ENCODE data around the gene SMPD4.
"Not testable (repeated sequence)": the region's sequence is repeated elsewhere in the genome, so short reads cannot be mapped to it uniquely, and the experiment has no call there.

Gene SMPD4

GRCh38 chr2:130181325-130181879, at the start of gene SMPD4:
Gene SMPD4, minus strand, starts transcription at chr2:130181602. Its CDS starts 5,010 bp downstream, at chr2:130176592.
- peak; percentile 98 for DNase-seq

DNA sequence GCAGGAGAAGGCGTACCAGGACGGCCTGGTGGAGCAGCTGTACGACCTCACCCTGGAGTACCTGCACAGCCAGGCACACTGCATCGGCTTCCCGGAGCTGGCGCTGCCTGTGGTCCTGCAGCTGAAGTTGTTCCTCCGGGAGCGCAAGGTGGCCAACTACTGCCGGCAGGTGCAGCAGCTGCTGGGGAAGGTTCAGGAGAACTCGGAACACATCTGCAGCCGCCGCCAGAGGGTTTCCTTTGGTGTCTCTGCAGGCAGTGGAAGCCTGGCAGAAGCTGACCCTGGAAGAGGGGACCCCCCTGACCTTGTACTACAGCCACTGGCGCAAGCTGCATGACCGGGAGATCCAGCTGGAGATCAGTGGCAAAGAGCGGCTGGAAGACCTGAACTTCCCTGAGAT, 49.5 kb upstream of the SMPD4 start:
- DNase-seq, result not testable (repeated sequence)

- DNase-seq, result not testable (repeated sequence)
Observed at GRCh38 chr2:130230376-130230775, 49.0 kb upstream of the SMPD4 start.

- DNase-seq, result peak; percentile 28
Observed at GRCh38 chr2:130229161-130229510, 47.7 kb upstream of the SMPD4 start.

DNA sequence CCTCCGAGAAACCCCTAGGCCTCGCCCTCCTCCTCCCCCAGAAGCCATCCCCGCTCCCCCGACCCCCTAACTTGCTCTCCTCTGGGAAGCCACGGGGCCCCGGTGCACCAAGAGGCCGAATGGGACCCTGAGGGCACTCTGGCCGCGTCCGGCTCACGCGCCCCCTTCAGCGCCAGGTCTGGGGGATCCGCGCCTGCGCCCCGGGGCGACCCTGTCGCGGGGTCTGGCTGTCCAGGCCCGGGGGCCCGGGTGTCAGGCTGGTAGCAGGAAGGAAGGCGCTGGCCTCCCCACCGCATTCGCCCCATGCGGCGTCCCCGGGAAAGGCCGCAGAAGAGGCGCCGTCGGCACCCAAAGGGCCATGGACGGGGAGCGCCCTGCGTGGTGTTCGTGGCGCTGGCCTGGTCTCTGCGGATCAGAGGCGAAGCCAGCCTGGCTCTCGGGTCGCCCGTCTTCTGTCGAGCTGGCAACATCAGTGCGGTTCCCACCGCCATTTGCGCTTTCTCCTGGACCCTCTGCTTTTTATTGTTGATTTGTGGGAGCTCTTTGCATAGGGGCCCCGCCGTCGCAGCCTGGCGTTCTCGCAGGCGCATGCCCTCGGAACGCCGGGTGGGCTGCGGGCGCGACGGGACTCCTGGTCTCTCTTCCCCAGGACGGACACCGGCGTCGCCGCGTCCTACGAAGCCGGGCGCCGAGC, 47.2 kb upstream of the SMPD4 start:
- not testable (repeated sequence) for DNase-seq

DNA sequence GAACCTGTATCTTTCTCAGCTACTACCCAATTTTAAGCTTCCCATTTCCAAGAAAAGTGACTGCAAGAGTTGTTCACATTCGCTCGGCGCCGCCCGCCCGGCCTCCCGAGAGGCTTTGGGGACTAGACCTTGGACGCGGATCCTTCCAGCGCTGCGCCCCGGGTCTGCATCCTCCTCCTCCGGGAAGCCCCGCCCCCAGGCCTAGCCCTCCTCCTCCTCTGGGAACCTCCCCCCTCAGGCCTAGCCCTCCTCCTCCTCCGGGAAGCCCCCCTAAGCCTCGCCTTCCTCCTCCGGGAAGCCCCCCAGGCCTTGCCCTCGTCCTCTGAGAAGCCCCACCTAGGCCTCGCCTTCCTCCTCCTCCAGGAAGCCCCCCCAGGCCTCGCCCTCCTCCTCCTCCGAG, 46.6 kb upstream of the SMPD4 start:
- not testable (repeated sequence) for DNase-seq

DNA sequence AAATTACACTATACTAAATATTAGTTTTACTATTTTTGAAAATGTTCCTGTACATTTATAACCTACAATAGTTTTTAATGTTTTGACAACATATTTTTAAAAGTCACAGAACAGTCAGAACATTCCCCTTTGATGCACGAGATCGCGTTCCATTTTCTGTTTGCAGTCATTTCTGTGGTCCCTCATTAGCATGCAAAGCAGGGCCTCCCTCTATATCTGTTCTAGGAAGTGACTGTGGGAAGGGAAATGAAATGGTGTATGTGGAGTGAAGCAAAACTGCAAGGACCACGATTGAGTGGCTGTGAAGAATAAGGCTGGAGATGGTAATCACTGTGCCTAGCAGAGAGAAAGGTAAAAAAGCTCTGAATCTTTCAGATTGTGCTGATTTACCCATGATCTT, 41.1 kb upstream of the SMPD4 start:
- not testable (repeated sequence) for DNase-seq

DNA sequence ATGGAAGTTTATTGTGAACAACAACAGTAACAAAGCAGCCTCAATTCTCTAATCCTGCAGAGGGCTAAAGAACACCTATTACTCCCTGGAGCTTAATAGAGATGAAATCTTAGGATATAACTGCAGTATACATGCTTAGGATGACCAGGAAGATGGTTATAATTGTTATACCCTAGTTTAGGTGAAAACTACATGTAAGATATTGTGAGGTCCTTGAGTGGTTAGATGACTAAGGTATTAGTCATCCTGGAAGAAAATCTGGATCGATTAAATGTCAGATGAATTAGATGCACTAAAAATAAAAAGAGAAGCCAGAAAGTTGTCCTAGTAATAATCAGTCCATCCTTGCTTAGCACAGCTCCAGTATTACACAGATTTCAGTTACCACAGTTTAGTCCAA, 39.1 kb upstream of the SMPD4 start:
- not testable (repeated sequence) for DNase-seq

- not testable (repeated sequence) for DNase-seq
Observed at GRCh38 chr2:130219147-130219546, 37.7 kb upstream of the SMPD4 start.

- not testable (repeated sequence) for DNase-seq
Observed at GRCh38 chr2:130207051-130207450, 25.6 kb upstream of the SMPD4 start.

GRCh38 chr2:130203150-130203549, 21.7 kb upstream of the SMPD4 start:
- not testable (repeated sequence) for DNase-seq

GRCh38 chr2:130202518-130202917, 21.1 kb upstream of the SMPD4 start:
- DNase-seq, result not testable (repeated sequence)

GRCh38 chr2:130198343-130198742, 16.9 kb upstream of the SMPD4 start, which contains the start of gene TUBA3E:
Gene TUBA3E, minus strand, starts transcription at chr2:130198439. Its CDS starts 79 bp downstream, at chr2:130198360.
- DNase-seq, result no peak

DNA sequence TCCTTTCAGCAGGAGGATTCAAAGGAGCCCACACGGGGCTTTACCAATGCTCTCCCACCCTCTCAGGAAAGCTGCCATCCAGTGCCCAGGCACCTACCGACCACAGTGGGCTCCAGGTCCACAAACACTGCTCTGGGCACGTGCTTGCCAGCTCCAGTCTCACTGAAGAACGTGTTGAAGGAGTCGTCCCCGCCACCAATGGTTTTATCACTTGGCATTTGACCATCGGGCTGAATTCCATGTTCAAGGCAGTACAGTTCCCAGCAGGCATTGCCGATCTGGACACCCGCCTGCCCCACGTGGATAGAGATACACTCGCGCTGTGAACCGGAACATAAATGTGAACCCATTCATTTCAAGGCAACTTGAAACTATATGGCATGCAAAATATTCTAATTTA, 14.7 kb upstream of the SMPD4 start:
- not testable (repeated sequence) for DNase-seq

DNA sequence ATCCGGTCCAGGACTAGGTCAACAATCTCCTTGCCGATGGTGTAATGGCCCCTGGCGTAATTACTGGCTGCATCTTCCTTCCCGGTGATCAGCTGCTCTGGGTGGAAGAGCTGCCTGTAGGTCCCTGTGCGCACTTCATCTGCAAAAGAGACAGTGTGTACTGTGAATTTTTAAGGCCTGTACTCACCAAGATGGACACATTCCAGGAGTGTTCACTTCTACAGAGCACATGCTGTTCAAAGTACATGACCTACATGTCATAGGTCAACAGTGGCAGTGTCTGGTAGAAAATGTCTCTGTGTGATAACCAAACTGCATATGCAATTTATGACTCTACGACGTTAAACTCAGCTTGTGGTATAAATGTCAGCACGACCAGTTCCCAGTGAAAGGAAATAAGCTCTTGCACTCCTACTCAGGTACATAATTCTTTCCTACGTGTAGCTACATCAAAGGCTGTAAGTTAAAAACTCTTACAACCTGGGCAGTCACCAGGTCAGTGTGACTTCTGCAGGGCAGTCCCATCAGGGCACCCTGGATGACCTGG, 13.8 kb upstream of the SMPD4 start:
- DNase-seq, result not testable (repeated sequence)

DNA sequence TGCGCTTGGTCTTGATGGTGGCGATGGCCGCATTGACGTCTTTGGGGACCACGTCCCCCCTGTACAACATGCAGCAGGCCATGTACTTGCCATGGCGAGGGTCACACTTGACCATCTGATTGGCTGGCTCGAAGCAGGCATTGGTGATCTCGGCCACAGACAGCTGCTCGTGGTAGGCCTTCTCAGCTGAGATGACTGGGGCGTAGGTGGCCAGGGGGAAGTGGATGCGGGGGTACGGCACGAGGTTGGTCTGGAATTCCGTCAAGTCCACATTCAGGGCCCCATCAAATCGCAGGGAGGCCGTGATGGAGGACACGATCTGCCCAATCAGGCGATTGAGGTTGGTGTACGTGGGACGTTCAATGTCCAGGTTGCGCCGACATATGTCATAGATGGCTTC, 12.4 kb upstream of the SMPD4 start:
- not testable (repeated sequence) for DNase-seq

DNA sequence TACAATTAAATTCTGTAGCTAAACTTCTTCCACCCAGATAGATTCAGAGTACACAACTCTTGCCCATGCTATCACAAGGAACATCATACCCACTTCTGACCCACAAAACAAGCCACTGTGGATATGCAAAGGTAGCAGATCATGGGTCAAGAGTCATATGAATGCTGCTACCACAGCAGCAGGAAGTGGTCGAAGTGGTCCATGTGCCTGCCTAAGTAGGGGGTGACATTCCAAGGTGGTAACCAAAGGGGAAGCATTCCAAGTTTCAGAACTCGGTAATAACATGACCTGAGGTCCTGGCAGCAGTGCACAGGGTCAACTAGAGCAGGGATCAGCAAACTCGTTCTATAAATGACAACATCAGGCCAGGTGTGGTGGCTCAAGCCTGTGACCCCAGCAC, 11.0 kb upstream of the SMPD4 start:
- DNase-seq, result not testable (repeated sequence)

DNA sequence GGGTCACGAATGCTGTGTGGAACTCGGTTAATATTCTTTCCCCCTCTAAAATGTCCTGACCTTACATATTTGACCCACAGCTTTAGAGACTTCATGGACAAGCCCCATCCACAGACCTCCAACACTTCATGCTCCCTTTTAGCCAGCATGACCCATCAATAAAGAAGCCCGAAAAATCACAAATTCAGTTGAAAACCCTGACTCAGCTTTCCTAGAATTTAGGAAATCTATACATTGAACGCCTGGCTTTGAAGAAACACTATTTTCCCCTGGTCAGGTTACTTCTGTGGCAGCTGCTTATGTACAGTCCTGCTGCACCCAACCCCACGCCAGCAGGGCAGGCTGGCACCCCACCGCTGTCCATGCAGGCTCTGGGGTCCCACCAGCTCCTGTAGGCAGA, 9.9 kb upstream of the SMPD4 start:
- DNase-seq, result not testable (repeated sequence)

DNA sequence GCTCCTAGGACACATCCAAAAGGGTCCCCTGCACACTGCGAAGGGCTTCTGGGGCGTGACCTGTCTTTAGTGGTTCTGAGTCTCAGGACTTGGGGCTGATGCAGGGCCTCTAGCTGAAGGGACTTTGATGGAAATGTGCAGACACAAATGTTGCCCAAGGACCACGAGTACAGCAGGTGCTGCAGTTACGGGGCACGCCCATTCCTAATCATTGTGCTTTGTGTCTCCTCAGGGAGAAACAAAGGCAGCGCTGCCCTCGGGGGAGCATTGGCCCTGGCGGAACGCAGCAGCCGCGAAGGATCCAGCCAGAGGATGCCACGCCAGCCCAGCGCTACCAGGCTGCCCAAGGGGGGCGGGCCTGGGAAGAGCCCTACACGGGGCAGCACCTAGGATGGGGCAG, 8.8 kb upstream of the SMPD4 start:
- DNase-seq, result no peak

DNA sequence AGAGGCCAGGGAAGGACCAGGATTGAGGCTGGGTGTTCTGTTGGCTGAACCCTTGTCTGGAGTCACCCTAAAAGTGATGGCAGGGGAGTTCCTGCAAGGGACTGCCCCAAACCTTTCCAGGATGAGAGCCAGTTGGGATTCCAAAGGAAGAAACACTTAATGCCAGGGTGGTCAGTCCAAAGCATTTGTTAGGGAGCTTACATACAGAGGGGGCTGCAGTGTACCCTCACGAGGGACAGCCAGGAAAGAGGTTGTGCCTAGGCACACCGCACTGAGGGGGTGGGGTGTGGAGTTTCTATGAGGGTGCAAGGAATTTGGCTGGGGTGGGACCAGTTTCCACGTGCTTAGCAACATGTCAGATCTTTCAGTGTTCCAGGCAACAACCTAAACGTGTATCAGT, 7.6 kb upstream of the SMPD4 start:
- DNase-seq, result not testable (repeated sequence)

DNA sequence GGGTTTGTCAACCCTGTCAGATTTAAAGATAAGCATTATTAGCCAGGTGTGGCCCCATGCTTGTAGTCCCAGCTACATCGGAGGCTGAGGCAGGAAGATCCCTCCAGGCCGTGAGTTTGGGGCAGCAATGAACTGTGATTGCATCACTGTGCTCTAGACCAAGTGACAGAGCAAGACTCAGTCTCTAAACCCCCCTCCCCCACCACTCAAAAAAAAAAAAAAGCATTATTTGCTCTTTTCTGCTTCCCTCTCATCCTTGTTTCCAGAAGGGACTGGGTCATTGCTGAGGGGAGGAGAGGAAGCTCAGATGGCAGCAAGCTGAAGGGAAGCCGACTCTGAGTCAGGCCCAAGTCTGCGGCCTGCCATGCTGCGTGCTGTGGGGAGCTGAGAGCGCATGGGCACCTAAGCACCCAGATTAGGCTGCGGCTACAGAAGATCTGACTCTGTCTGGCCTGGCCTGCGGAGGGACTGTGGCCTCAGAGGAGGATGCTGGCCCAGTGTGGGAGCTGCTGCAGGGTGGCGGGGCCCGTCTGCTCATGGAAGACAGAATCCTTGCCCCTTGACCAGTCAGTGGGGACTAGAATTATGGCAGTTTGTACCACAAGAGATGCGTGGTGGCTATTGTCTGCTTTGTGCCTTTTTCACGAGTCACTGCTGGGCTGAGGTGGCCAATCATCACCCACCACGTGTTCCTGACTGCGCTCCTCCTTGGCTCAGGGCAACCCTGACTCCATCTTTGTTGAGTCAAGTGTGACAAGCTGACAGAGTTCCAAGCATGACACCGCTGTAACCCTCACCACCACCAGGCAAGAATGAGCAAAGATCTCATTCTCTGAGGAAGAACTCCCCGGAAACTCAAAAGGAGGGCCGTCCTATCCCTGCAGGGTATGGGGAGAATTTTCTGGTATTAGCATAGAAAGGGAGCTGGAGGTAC, 6.7 kb upstream of the SMPD4 start:
- not testable (repeated sequence) for DNase-seq

DNA sequence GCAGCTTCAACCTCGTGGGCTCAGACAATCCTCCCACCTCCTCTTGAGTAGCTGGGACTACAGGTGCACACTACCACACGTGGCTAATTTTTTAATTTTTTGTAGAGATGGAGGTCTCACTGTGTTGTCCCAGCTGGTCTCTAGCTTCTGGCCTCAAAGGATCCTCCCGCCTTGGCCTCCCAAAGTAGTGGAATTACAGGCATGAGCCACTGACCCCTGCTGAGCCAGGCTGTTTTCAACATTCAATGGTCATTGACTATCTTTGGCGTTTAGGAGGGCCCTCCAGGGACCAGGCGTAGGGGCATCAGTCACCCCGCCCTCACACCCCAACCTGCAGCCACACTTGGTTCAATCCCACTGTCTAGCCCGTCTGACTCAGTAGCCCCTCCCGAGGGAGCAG, 5.9 kb upstream of the SMPD4 start:
- no peak for DNase-seq

GRCh38 chr2:130186391-130186790, 5.0 kb upstream of the SMPD4 start:
- DNase-seq, result no peak

All from activated naive CD4-positive, alpha-beta T cell treated with anti-CD3 and anti-CD28 coated beads, Interleukin-2, amount 50 U/mL, for 16 hours (primary cell).